ENCODE results near the gene SHE. TPM values are rescaled to one million over a fixed set of nuclear protein-coding genes. Genes with fewer than 3 reads are reported as not detected.
"Not testable (repeated sequence)": the region's sequence is repeated elsewhere in the genome, so short reads cannot be mapped to it uniquely, and the experiment has no call there.

Gene SHE
- total RNA-seq, 4 donors from 2014 or later, result 0.19 to 13.4 (median 4.1) TPM

DNA sequence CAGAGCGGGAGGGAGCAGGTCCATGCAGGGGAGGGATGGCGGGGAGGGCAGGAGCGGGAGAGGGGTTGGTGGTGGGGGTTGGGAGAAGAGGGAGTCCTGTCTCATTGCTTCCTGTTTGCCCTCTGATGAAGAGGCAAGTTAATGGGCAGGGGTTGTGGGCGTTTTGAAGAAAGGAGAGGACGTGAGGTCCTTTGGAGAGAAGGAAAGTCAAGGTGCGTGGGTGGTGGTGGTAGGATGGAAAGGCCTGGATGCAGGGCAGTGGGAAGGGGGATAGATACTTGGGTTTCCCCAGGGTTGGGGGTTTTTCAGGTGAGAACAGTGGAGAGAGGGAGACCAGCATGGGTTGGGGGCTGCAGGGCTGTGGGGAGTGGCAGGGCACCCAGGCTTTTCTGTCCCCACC is 39.0 kb upstream of the SHE start:
- DNase-seq, result no peak
- no peak for TF ChIP-seq POLR2A (IDR thresholded peaks at IDR 0.05)
- TF ChIP-seq CTCF (IDR thresholded peaks at IDR 0.05), result no peak
- WGBS, 2 donors, result 62 to 68% methylated on average over 6 of the region's 6 CpGs
- Histone ChIP-seq H3K27ac (no peak overlapping the region), H3K4me3 (no peak overlapping the region), H3K9me3 (no peaks in the 10 kb centered on the region), H3K36me3 (no peaks in the 10 kb centered on the region), H3K27me3 (peaks cover 0 to 2% (median 0%) of the 10 kb centered on the region in 4 donors), H3K4me1 (no peaks in the 10 kb centered on the region)
- intact Hi-C loops (cut with DNase I), result loop anchor here (10.0 kb wide), 1 partner anchor 46 kb away; no protein-coding TSS in a partner anchor

- Histone ChIP-seq H3K9me3 (no peaks in the 10 kb centered on the region), H3K36me3 (no peaks in the 10 kb centered on the region), H3K4me1 (no peaks in the 10 kb centered on the region), H3K27ac (no peak overlapping the region), H3K27me3 (peaks cover 0 to 2% (median 0%) of the 10 kb centered on the region in 4 donors), H3K4me3 (no peak overlapping the region)
- TF ChIP-seq CTCF (IDR thresholded peaks at IDR 0.05) (no peak), POLR2A (IDR thresholded peaks at IDR 0.05) (no peak)
- no peak for DNase-seq
- intact Hi-C loops (cut with DNase I), result loop anchor here (10.0 kb wide), 1 partner anchor 45 kb away; no protein-coding TSS in a partner anchor
- WGBS, 2 donors, result 75 to 83% methylated on average over 7 to 9 of the region's 9 CpGs
Measured at GRCh38 chr1:154539486-154540483, 37.6 kb upstream of the SHE start.

- Histone ChIP-seq H3K4me3 (no peak overlapping the region), H3K27me3 (peaks cover 0 to 2% (median 0%) of the 10 kb centered on the region in 4 donors), H3K9me3 (no peaks in the 10 kb centered on the region), H3K27ac (no peak overlapping the region), H3K36me3 (no peaks in the 10 kb centered on the region), H3K4me1 (no peaks in the 10 kb centered on the region)
- WGBS, 2 donors, result 70 to 78% methylated on average over 7 of the region's 7 CpGs
- no peak for DNase-seq
- intact Hi-C loops (cut with DNase I), result no loop called here
- TF ChIP-seq POLR2A (IDR thresholded peaks at IDR 0.05) (no peak), CTCF (IDR thresholded peaks at IDR 0.05) (no peak)
Measured at GRCh38 chr1:154536570-154536969, 34.4 kb upstream of the SHE start.

DNA sequence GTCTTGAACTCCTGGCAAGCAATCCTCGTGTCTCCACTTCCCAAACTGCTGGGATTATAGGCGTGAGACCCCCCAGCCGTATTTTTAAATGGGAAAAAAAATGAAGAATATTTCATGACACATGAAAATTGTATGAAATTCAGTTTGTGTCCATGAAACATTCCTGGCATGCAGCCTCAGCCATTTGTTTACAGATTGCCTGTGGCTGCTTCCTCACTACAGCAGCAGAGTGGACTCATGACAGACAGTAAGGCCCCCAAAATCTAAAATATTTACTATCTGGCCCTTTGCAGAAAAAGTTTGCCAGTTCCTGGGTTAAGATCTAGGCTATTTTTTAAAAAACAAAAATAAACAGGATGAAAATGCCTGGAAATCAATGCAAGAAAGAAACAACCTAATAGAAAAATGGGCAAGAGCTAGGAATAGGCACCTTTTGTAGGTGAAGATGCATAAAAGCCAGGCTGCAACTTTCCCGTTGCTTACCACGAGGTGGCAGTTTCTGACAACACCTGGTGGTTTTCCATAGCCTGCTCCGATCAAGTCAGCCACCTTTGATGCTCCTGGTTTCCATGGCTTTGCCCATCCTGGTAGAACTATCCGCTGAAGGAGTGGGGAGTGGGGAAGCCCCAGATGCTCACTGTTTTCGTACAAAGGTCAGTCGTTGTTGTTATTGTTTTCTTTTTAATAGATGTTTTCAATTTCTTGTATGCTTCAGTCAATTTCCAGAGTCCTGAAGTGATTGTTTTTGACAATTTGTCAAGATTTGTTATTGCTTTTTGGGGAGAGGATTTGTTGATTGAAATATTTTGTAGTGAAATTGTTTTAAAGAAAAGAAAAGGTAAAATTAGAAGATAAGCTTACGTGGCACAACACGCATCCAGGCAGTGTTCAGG is 32.0 kb upstream of the SHE start:
- Histone ChIP-seq H3K4me3 (no peak overlapping the region), H3K36me3 (no peaks in the 10 kb centered on the region), H3K9me3 (no peaks in the 10 kb centered on the region), H3K27ac (no peak overlapping the region), H3K4me1 (no peaks in the 10 kb centered on the region), H3K27me3 (peaks cover 0 to 2% (median 0%) of the 10 kb centered on the region in 4 donors)
- 51% methylated on average over 11 of the region's 11 CpGs for WGBS, 2 donors
- DNase-seq, result no peak
- TF ChIP-seq CTCF (IDR thresholded peaks at IDR 0.05) (peak in 5 of 6 experiments; percentile 31 to 66 (median 42)), POLR2A (IDR thresholded peaks at IDR 0.05) (no peak)
- intact Hi-C loops (cut with DNase I), result no loop called here

DNA sequence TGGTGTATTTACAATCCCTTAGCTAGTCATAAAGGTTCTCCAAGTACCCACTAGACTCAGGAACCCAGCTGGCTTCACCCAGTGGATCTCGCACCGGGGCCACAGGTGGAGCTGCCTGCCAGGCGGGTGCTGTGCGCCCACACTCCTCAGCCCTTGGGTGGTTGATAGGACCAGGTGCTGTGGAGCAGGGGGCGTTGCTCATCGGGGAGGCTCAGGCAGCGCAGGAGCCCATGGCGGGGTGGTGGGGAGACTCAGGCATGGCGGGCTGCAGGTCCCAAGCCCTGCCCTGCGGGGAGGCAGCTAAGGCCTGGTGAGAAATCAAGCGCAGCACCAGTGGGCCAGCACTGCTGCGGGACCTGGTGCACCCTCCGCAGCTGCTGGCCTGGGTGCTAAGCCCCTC is 29.7 kb upstream of the SHE start:
- H3K4me1 ChIP-seq; H3K27ac ChIP-seq; H3K4me3 ChIP-seq; H3K27me3 ChIP-seq; H3K9me3 ChIP-seq; intact Hi-C loops (cut with DNase I); H3K36me3 ChIP-seq; DNase-seq: not testable (repeated sequence)
- 95% methylated on average over 11 of the region's 13 CpGs; no CpG with 5 or more reads in 1 of the 2 donors for WGBS, 2 donors
